ENCODE measurements around the gene PAF1. TPM values are rescaled to one million over a fixed set of nuclear protein-coding genes. Genes with fewer than 3 reads are reported as not detected.

The PAF1 gene
- total and polyA plus RNA-seq, 2 of the 13 experiments (the other 11 are each of a cell fraction or from before 2014, with no cell fraction given) = 30.2 to 31.1 TPM

- TF ChIP-seq TRIM22 (IDR thresholded peaks at IDR 0.05) = no peak
- TF ChIP-seq KAT8 (CRISPR knock-in tag; IDR thresholded peaks at IDR 0.05) = no peak
- TF ChIP-seq POLR2G (IDR thresholded peaks at IDR 0.05; ENCODE audit: low read depth, low read length) = 0 out of 2 replicates have a peak, but pooled peaks have one; percentile 56
- TF ChIP-seq, protein P1, sequence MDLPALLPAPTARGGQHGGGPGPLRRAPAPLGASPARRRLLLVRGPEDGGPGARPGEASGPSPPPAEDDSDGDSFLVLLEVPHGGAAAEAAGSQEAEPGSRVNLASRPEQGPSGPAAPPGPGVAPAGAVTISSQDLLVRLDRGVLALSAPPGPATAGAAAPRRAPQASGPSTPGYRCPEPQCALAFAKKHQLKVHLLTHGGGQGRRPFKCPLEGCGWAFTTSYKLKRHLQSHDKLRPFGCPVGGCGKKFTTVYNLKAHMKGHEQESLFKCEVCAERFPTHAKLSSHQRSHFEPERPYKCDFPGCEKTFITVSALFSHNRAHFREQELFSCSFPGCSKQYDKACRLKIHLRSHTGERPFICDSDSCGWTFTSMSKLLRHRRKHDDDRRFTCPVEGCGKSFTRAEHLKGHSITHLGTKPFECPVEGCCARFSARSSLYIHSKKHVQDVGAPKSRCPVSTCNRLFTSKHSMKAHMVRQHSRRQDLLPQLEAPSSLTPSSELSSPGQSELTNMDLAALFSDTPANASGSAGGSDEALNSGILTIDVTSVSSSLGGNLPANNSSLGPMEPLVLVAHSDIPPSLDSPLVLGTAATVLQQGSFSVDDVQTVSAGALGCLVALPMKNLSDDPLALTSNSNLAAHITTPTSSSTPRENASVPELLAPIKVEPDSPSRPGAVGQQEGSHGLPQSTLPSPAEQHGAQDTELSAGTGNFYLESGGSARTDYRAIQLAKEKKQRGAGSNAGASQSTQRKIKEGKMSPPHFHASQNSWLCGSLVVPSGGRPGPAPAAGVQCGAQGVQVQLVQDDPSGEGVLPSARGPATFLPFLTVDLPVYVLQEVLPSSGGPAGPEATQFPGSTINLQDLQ (CRISPR knock-in tag; IDR thresholded peaks at IDR 0.05) = no peak
- TF ChIP-seq GFI1 (CRISPR knock-in tag; IDR thresholded peaks at IDR 0.05; ENCODE audit: borderline replicate concordance) = 0 out of 2 replicates have a peak, but pooled peaks have one; percentile 57
- TF ChIP-seq ELF4 (CRISPR knock-in tag; IDR thresholded peaks at IDR 0.05; ENCODE audit: borderline replicate concordance) = no peak
- no peak for TF ChIP-seq SP140L (CRISPR knock-in tag; IDR thresholded peaks at IDR 0.05; ENCODE audit: borderline replicate concordance)
- TF ChIP-seq FOXO4 (CRISPR knock-in tag; conservative IDR thresholded peaks at IDR 0.05) = no peak
- TF ChIP-seq EEA1 (CRISPR knock-in tag; IDR thresholded peaks at IDR 0.05; ENCODE audit: borderline replicate concordance) = no peak
- TF ChIP-seq HDAC1 (CRISPR knock-in tag; IDR thresholded peaks at IDR 0.05) = no peak
- no peak for TF ChIP-seq PLRG1 (conservative IDR thresholded peaks at IDR 0.05)
- TF ChIP-seq ZNF879 (CRISPR knock-in tag; IDR thresholded peaks at IDR 0.05) = no peak
- TF ChIP-seq SMYD3 (CRISPR knock-in tag; IDR thresholded peaks at IDR 0.05) = no peak
- TF ChIP-seq SPEN (CRISPR knock-in tag; IDR thresholded peaks at IDR 0.05; ENCODE audit: low read depth) = no peak
- TF ChIP-seq STAT5B (CRISPR knock-in tag; IDR thresholded peaks at IDR 0.05) = no peak
- no peak for TF ChIP-seq NCOA5 (CRISPR knock-in tag; IDR thresholded peaks at IDR 0.05)
- TF ChIP-seq ELF3 (CRISPR knock-in tag; IDR thresholded peaks at IDR 0.05) = no peak
- 0 out of 2 replicates have a peak, but pooled peaks have one; percentile 14 for TF ChIP-seq TSC22D2 (CRISPR knock-in tag; IDR thresholded peaks at IDR 0.05; ENCODE audit: borderline replicate concordance)
- TF ChIP-seq, protein P2, sequence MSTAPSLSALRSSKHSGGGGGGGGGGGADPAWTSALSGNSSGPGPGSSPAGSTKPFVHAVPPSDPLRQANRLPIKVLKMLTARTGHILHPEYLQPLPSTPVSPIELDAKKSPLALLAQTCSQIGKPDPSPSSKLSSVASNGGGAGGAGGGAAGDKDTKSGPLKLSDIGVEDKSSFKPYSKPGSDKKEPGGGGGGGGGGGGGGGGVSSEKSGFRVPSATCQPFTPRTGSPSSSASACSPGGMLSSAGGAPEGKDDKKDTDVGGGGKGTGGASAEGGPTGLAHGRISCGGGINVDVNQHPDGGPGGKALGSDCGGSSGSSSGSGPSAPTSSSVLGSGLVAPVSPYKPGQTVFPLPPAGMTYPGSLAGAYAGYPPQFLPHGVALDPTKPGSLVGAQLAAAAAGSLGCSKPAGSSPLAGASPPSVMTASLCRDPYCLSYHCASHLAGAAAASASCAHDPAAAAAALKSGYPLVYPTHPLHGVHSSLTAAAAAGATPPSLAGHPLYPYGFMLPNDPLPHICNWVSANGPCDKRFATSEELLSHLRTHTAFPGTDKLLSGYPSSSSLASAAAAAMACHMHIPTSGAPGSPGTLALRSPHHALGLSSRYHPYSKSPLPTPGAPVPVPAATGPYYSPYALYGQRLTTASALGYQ (CRISPR knock-in tag; IDR thresholded peaks at IDR 0.05) = no peak
- TF ChIP-seq DR1 (CRISPR knock-in tag; IDR thresholded peaks at IDR 0.05) = no peak
- no peak for TF ChIP-seq PCBP2 (optimal IDR thresholded peaks at IDR 0.05; ENCODE audit: low read depth, low read length, poor library complexity, severe bottlenecking)
- TF ChIP-seq RFX5 (IDR thresholded peaks at IDR 0.05; ENCODE audit: low read depth, low read length) = no peak
- TF ChIP-seq KLF12 (CRISPR knock-in tag; IDR thresholded peaks at IDR 0.05; ENCODE audit: borderline replicate concordance) = no peak
- no peak for TF ChIP-seq ZNF34 (CRISPR knock-in tag; IDR thresholded peaks at IDR 0.05; ENCODE audit: borderline replicate concordance)
Measured at GRCh38 chr19:39428283-39429112, 37.6 kb upstream of the PAF1 start (continued).

Data from HepG2 (cell line).